Sigmoid colon (tissue), 7 donors: Measurements from ENCODE around the gene RAB26. TPM values are rescaled to one million over a fixed set of nuclear protein-coding genes. Genes with fewer than 3 reads are reported as not detected.
"Not testable (repeated sequence)": the region's sequence is repeated elsewhere in the genome, so short reads cannot be mapped to it uniquely, and the experiment has no call there.

Source experiments
- DNase-seq: peaks from one replicate; pipeline ENCODE4 v3.0.0-alpha.2; 2019
- H3K27ac ChIP-seq, 4 donors: fragments of 200-600 bp; sonication (generic); one replicate each; pipeline ENCODE4 v1.5.1; 2016 to 2019; ENCODE audit warnings: mild to moderate bottlenecking in 1 of 4
- H3K27me3 ChIP-seq, 3 donors: fragments of 200-600 bp; sonication (generic); one replicate each; pipeline ENCODE4 v1.5.1; 2019; ENCODE audit warnings: mild to moderate bottlenecking in 1 of 3
- H3K36me3 ChIP-seq, 4 donors: fragments of 200-600 bp; sonication (generic); one replicate each; pipeline ENCODE4 v1.5.1; 2016 to 2019
- H3K4me1 ChIP-seq, 4 donors: fragments of 200-600 bp; sonication (generic); one replicate each; pipeline ENCODE4 v1.5.1; 2017 to 2019
- H3K4me3 ChIP-seq, 4 donors: fragments of 200-600 bp; sonication (generic); one replicate each; pipeline ENCODE4 v1.5.1; 2017 to 2019; ENCODE audit warnings: mild to moderate bottlenecking in 2 of 4, moderate library complexity in 1 of 4
- H3K9me3 ChIP-seq, 4 donors: fragments of 200-600 bp in 3 of 4; sonication (generic) in 3 of 4; one replicate each; pipeline versions ENCODE4 v1.5.1 to v1.6.1; 2013 to 2019
- EP300 ChIP-seq, 4 donors: sonication (generic); formaldehyde crosslinking; IDR thresholded peaks; one replicate each; pipeline ENCODE4 v1.6.1; 2017; ENCODE audit warnings: antibody characterized with exemption in 4 of 4
- POLR2A ChIP-seq, 2 donors: fragments of 450-650 bp; IDR thresholded peaks; one replicate each; pipeline ENCODE4 v1.6.1; 2016; ENCODE audit warnings: antibody characterized with exemption in 2 of 2, mild to moderate bottlenecking in 2 of 2, moderate library complexity in 2 of 2
- POLR2AphosphoS5 ChIP-seq, 4 donors: sonication (generic); formaldehyde crosslinking; IDR thresholded peaks; one replicate each; pipeline ENCODE4 v1.6.1; 2017; ENCODE audit warnings: antibody characterized with exemption in 4 of 4
- WGBS, 2 donors: extraction: QIAGEN DNeasy Blood & Tissue Kit; methylation state at CpG; one replicate each; pipeline ENCODE4 v1.1.7; 2013; 5-methylcytosine and 5-hydroxymethylcytosine counted together
- intact Hi-C: fragments of 100-400 bp; cut with DNase I; formaldehyde crosslinking; loops from one replicate; pipeline ENCODE4 v1.15.1; 2023
- polyA plus RNA-seq, 3 donors: library from polyadenylated mRNA; stranded (reverse); fragments of 200-250 nt; gene quantifications; one replicate each; pipeline ENCODE4 v1.2.3, GENCODE V29; 2013
- total RNA-seq, 4 donors: library from RNA; depleted of rRNA; stranded (reverse); fragments of >200 nt; gene quantifications; one replicate each; pipeline ENCODE4 v1.1.0, GENCODE V29; 2016
- TF ChIP-seq, protein P1 (sequence below), 4 experiments: fragments of 450-650 bp in 3 of 4; fragments of 200-600 bp in 1 of 4; IDR thresholded peaks; one replicate each; pipeline ENCODE4 v1.5.1; 2016 to 2019; ENCODE audit warnings: antibody characterized with exemption in 4 of 4, mild to moderate bottlenecking in 3 of 4, moderate library complexity in 2 of 4
- donor health status: healthy with polysubstance abuse.
- donor health status: Bipolar disorder and iron deficiency.
- donor health status: healthy.

The RAB26 gene
- total and polyA plus RNA-seq, 7 donors = 0.68 to 18.8 (median 8.5) TPM; not detected in 1

GRCh38 chr16:2122429-2122828 is 26.0 kb upstream of the RAB26 start:
- peak overlapping the region; percentile 84 to 99 (median 96) for H3K27ac ChIP-seq
- peaks cover 2 to 85% (median 81%) of the 10 kb centered on the region in 4 donors for H3K4me1 ChIP-seq
- WGBS, 2 donors = 89% methylated on average over 17 of the region's 17 CpGs
- peak overlapping the region; percentile 6 to 47 (median 36) for H3K4me3 ChIP-seq
- H3K9me3 ChIP-seq = no peaks in the 10 kb centered on the region
- no peaks in the 10 kb centered on the region for H3K27me3 ChIP-seq
- intact Hi-C loops = no loop called here
- no peak for DNase-seq
- no peak for TF ChIP-seq POLR2AphosphoS5 (IDR thresholded peaks at IDR 0.05)
- no peak for TF ChIP-seq EP300 (IDR thresholded peaks at IDR 0.05)
- TF ChIP-seq, protein P1, sequence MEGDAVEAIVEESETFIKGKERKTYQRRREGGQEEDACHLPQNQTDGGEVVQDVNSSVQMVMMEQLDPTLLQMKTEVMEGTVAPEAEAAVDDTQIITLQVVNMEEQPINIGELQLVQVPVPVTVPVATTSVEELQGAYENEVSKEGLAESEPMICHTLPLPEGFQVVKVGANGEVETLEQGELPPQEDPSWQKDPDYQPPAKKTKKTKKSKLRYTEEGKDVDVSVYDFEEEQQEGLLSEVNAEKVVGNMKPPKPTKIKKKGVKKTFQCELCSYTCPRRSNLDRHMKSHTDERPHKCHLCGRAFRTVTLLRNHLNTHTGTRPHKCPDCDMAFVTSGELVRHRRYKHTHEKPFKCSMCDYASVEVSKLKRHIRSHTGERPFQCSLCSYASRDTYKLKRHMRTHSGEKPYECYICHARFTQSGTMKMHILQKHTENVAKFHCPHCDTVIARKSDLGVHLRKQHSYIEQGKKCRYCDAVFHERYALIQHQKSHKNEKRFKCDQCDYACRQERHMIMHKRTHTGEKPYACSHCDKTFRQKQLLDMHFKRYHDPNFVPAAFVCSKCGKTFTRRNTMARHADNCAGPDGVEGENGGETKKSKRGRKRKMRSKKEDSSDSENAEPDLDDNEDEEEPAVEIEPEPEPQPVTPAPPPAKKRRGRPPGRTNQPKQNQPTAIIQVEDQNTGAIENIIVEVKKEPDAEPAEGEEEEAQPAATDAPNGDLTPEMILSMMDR (IDR thresholded peaks at IDR 0.05) = no peak
- TF ChIP-seq POLR2A (IDR thresholded peaks at IDR 0.05) = no peak
- peaks cover 0 to under 1% (median 0%) of the 10 kb centered on the region in 4 donors for H3K36me3 ChIP-seq

GRCh38 chr16:2122934-2123683 is 25.3 kb upstream of the RAB26 start:
- 71 to 84% methylated on average over 21 to 22 of the region's 26 CpGs for WGBS, 2 donors
- H3K27me3 ChIP-seq, H3K36me3 ChIP-seq, H3K9me3 ChIP-seq, intact Hi-C loops: not testable (repeated sequence)
- peak in 3 of 4 donors; percentile 7 to 73 (median 14) for TF ChIP-seq EP300 (IDR thresholded peaks at IDR 0.05)
- peak; percentile 22 to 71 (median 56) for TF ChIP-seq POLR2AphosphoS5 (IDR thresholded peaks at IDR 0.05)
- DNase-seq = peak; percentile 80
- peak overlapping the region; percentile 84 to 99 (median 96) for H3K27ac ChIP-seq
- peaks cover 2 to 83% (median 79%) of the 10 kb centered on the region in 4 donors for H3K4me1 ChIP-seq
- H3K4me3 ChIP-seq = peak overlapping the region in 3 of 4 donors; percentile 37 to 47 (median 39)

- H3K27me3 ChIP-seq, intact Hi-C loops, H3K9me3 ChIP-seq, H3K36me3 ChIP-seq: not testable (repeated sequence)
- peak overlapping the region; percentile 84 to 99 (median 96) for H3K27ac ChIP-seq
- peak in 1 of 4 donors; percentile 17 for TF ChIP-seq POLR2AphosphoS5 (IDR thresholded peaks at IDR 0.05)
- H3K4me1 ChIP-seq = peaks cover 2 to 88% (median 82%) of the 10 kb centered on the region in 4 donors
- peak overlapping the region; percentile 37 to 47 (median 42) for H3K4me3 ChIP-seq
- 50% methylated on average over 26 of the region's 27 CpGs for WGBS, 2 donors
- DNase-seq = peak; percentile 75
Observed at GRCh38 chr16:2123706-2124376, 24.6 kb upstream of the RAB26 start.

- Histone ChIP-seq H3K4me1 (peaks cover 2 to 86% (median 83%) of the 10 kb centered on the region in 4 donors), H3K4me3 (peak overlapping the region; percentile 37 to 47 (median 42))
Observed at GRCh38 chr16:2124377-2124693, 24.1 kb upstream of the RAB26 start.

GRCh38 chr16:2124694-2125444 is 23.6 kb upstream of the RAB26 start:
- H3K4me1 ChIP-seq = peaks cover 2 to 89% (median 83%) of the 10 kb centered on the region in 4 donors
- not testable (repeated sequence) for H3K27me3 ChIP-seq

More at GRCh38 chr16:2124377-2124693, 24.1 kb upstream of the RAB26 start:
- H3K36me3 ChIP-seq, intact Hi-C loops, DNase-seq, H3K9me3 ChIP-seq, H3K27me3 ChIP-seq: not testable (repeated sequence)
- peak overlapping the region; percentile 84 to 99 (median 96) for H3K27ac ChIP-seq
- WGBS, 2 donors = 49 to 51% methylated on average over 11 of the region's 11 CpGs

GRCh38 chr16:2125609-2126008 is 22.8 kb upstream of the RAB26 start:
- H3K9me3 ChIP-seq, DNase-seq, H3K27me3 ChIP-seq, intact Hi-C loops, H3K36me3 ChIP-seq: not testable (repeated sequence)
- H3K4me1 ChIP-seq = peaks cover 2 to 91% (median 86%) of the 10 kb centered on the region in 4 donors
- H3K4me3 ChIP-seq = peak overlapping the region; percentile 37 to 47 (median 42)
- H3K27ac ChIP-seq = peak overlapping the region; percentile 84 to 99 (median 96)
- 59 to 86% methylated on average over 11 of the region's 11 CpGs for WGBS, 2 donors

More at GRCh38 chr16:2124694-2125444, 23.6 kb upstream of the RAB26 start:
- Histone ChIP-seq H3K27ac (peak overlapping the region; percentile 84 to 99 (median 96)), H3K4me3 (peak overlapping the region; percentile 37 to 47 (median 42))
- TF ChIP-seq POLR2A (IDR thresholded peaks at IDR 0.05) (peak in 1 of 2 donors; percentile 31), EP300 (IDR thresholded peaks at IDR 0.05) (peak in 3 of 4 donors; percentile 64 to 71 (median 66)), POLR2AphosphoS5 (IDR thresholded peaks at IDR 0.05) (peak; percentile 44 to 70 (median 68))
- peak; percentile 96 for DNase-seq
- H3K9me3 ChIP-seq, H3K36me3 ChIP-seq, intact Hi-C loops: not testable (repeated sequence)
- 42 to 71% methylated on average over 37 of the region's 37 CpGs for WGBS, 2 donors
